Measurements from ENCODE around the gene NRAP.
"Not testable (repeated sequence)": the region's sequence is repeated elsewhere in the genome, so short reads cannot be mapped to it uniquely, and the experiment has no call there.

DNA sequence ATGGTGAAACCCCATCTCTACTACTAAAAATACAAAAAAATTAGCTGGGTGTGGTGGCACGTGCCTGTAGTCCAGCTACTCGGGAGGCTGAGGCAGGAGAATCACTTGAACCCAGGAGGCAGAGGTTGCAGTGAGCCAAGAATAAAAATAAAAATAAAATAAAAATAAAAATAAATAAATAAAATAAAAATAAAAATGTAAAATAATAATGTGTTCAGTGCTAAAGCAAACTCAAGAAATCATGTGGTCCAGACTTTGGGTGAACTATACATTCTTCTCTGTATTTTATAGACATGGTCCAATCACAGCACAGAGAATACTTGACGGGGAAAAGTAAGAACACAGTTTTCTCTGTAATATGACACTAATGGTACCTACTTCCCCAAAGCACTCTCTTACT, 11.4 kb downstream of the NRAP start:
- TF ChIP-seq, protein P1, sequence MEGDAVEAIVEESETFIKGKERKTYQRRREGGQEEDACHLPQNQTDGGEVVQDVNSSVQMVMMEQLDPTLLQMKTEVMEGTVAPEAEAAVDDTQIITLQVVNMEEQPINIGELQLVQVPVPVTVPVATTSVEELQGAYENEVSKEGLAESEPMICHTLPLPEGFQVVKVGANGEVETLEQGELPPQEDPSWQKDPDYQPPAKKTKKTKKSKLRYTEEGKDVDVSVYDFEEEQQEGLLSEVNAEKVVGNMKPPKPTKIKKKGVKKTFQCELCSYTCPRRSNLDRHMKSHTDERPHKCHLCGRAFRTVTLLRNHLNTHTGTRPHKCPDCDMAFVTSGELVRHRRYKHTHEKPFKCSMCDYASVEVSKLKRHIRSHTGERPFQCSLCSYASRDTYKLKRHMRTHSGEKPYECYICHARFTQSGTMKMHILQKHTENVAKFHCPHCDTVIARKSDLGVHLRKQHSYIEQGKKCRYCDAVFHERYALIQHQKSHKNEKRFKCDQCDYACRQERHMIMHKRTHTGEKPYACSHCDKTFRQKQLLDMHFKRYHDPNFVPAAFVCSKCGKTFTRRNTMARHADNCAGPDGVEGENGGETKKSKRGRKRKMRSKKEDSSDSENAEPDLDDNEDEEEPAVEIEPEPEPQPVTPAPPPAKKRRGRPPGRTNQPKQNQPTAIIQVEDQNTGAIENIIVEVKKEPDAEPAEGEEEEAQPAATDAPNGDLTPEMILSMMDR (IDR thresholded peaks at IDR 0.05), result not testable (repeated sequence)
- TF ChIP-seq POLR2A (IDR thresholded peaks at IDR 0.05), result not testable (repeated sequence)
